Measurements from ENCODE around the gene SLC18A2. TPM values are rescaled to one million over a fixed set of nuclear protein-coding genes. Genes with fewer than 3 reads are reported as not detected.

Gene SLC18A2
- total and polyA plus RNA-seq, 2 of the 8 experiments (the other 6 are each of a cell fraction or from before 2014, with no cell fraction given), result 6.5 to 7.0 TPM

- no peak overlapping the region for H3K18ac ChIP-seq (ENCODE audit: extremely low read depth, low read length)
- no peaks in the 10 kb centered on the region for H3K27me3 ChIP-seq (replicated peaks in 1 of 4; ENCODE audit: control insufficient read depth in 3 of 4, extremely low read depth in 1 of 4, insufficient read depth in 3 of 4, low read length in 3 of 4)
- H2AFZ ChIP-seq (ENCODE audit: low read length), result no peak overlapping the region
- peaks cover 0 to 47% of the 10 kb centered on the region in 2 experiments; a peak in 2 of 4 replicates for H3K79me2 ChIP-seq (ENCODE audit: control insufficient read depth in 1 of 2, insufficient read depth in 2 of 2, low read length in 2 of 2)
- no peak overlapping the region for H3K27ac ChIP-seq (ENCODE audit: low read depth, low read length)
- peaks cover 0 to 4% of the 10 kb centered on the region in 2 experiments for H4K20me1 ChIP-seq (replicated peaks in 1 of 2; ENCODE audit: control insufficient read depth in 1 of 2, insufficient read depth in 2 of 2, low read length in 2 of 2)
- no peak overlapping the region for H2BK15ac ChIP-seq (ENCODE audit: low read length)
- H3K23ac ChIP-seq (ENCODE audit: insufficient read length), result no peak overlapping the region
- H3K4ac ChIP-seq (replicated peaks; ENCODE audit: insufficient read length, low read depth, low read length), result no peak overlapping the region
- no peak overlapping the region; a peak in 1 of 4 replicates for H3K4me2 ChIP-seq (ENCODE audit: insufficient read depth in 1 of 2, low read depth in 2 of 2, low read length in 2 of 2)
- 97% methylated on average over 2 of the region's 2 CpGs; no CpG with 5 or more reads in 1 of the 2 experiments for WGBS, 2 experiments (ENCODE audit: extremely low coverage in 1 of 2, insufficient coverage in 1 of 2, insufficient read length in 1 of 2, insufficient replicate concordance in 2 of 2, low coverage in 1 of 2, low lambda C conversion rate in 2 of 2, missing lambda C conversion rate in 1 of 2)
- no peak overlapping the region for H2BK120ac ChIP-seq (replicated peaks; ENCODE audit: low read depth, low read length)
- TF ChIP-seq SP2 (IDR thresholded peaks at IDR 0.05; ENCODE audit: low read length) (no peak), EP300 (IDR thresholded peaks at IDR 0.05; ENCODE audit: borderline replicate concordance in 1 of 2, low read depth in 2 of 2, low read length in 2 of 2) (no peak), YY1 (IDR thresholded peaks at IDR 0.05; ENCODE audit: low read depth, low read length) (no peak), POLR2A (IDR thresholded peaks at IDR 0.05; ENCODE audit: control extremely low read depth in 1 of 2, low read depth in 2 of 2, low read length in 2 of 2) (no peak), NRF1 (IDR thresholded peaks at IDR 0.05; ENCODE audit: low read depth, low read length) (no peak), CEBPB (IDR thresholded peaks at IDR 0.05; ENCODE audit: low read depth, low read length) (no peak)
- CTCF ChIA-PET (ENCODE audit: partially characterized antibody), result interaction anchor here (1.3 to 2.8 kb wide), 2 partner anchors 98 to 107 kb away, joined by 5 to 14 read pairs; no protein-coding TSS in a partner anchor
- H3K79me1 ChIP-seq (ENCODE audit: low read depth, low read length), result no peaks in the 10 kb centered on the region; the same call in 1 of the 2 replicates
- H2BK5ac ChIP-seq (ENCODE audit: low read depth, low read length), result no peak overlapping the region
- no peak overlapping the region for H3K14ac ChIP-seq (ENCODE audit: insufficient read length)
- H3K4me1 ChIP-seq (replicated peaks in 1 of 4; ENCODE audit: control insufficient read depth in 3 of 4, insufficient read depth in 4 of 4, low read length in 3 of 4), result peaks cover 0 to 21% (median 8%) of the 10 kb centered on the region in 4 experiments; a peak in 4 of 7 replicates
- H4K91ac ChIP-seq (replicated peaks; ENCODE audit: insufficient read length, low read length), result no peak overlapping the region
- no peak overlapping the region for H3K56ac ChIP-seq (replicated peaks; ENCODE audit: insufficient read length, low read depth, low read length)
- no peak overlapping the region for H2AK5ac ChIP-seq (ENCODE audit: low read depth, low read length)
- H2BK20ac ChIP-seq (ENCODE audit: low read length), result no peak overlapping the region
- H3K23me2 ChIP-seq (ENCODE audit: low read depth, low read length), result no peaks in the 10 kb centered on the region
- POLR2A ChIA-PET (ENCODE audit: partially characterized antibody), result no interaction called here
- H2BK12ac ChIP-seq (ENCODE audit: low read depth, low read length), result no peak overlapping the region
- no peaks in the 10 kb centered on the region; a peak in 1 of 8 replicates for H3K36me3 ChIP-seq (ENCODE audit: control insufficient read depth in 2 of 4, insufficient read depth in 4 of 4, low read length in 3 of 4)
- DNase-seq (ENCODE audit: low read depth in 1 of 2, low spot score in 2 of 2) (no peak), FAIRE-seq (no peak)
- H4K5ac ChIP-seq (ENCODE audit: insufficient read length, low read depth, low read length), result no peak overlapping the region
- no peak overlapping the region for H3K4me3 ChIP-seq (ENCODE audit: extremely low read depth in 1 of 4, insufficient read depth in 2 of 4, low read depth in 3 of 4, low read length in 4 of 4)
- no peak overlapping the region for H4K8ac ChIP-seq (ENCODE audit: extremely low read depth, insufficient read depth, low read length)
- H3K9me3 ChIP-seq (ENCODE audit: insufficient read depth in 2 of 2, low read depth in 1 of 2, low read length in 1 of 2), result no peaks in the 10 kb centered on the region
- no peak overlapping the region for H3K9ac ChIP-seq (replicated peaks in 1 of 4; ENCODE audit: extremely low read depth in 1 of 4, low read depth in 3 of 4, low read length in 3 of 4)
These were observed 83.5 kb downstream of the SLC18A2 start for GRCh38 chr10:117324367-117324766.
